Measurements from ENCODE around the gene ULK4. TPM values are rescaled to one million over a fixed set of nuclear protein-coding genes. Genes with fewer than 3 reads are reported as not detected.

ULK4 gene
- total RNA-seq, 1 experiment from 2014 or later = 14.3 TPM

DNA sequence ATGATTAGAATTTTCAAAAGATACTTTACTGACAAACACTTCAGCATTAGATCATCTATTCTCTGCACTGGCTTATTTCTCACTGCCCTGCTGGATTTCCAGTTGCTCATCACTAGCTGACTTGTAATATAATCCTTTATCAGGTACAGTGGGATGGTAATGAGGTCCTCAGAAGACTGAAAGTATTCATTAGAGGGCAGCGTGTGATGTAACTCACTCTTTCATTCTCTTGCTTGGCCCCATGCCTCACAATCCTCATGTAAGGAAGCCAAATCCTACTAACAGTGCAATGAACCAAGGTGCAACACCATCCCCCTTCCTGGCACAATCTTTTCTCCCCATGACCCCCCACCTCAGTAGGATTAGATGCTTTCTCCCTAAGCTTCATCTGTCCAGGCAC, 472.7 kb downstream of the ULK4 start:
- intact Hi-C loops (cut with micrococcal nuclease; ENCODE audit: unreplicated experiment) (no loop called here), in situ Hi-C loops (cut with HindIII; ENCODE audit: low pct_unique_long_range_greater_than_20kb, low sequenced_read_pairs) (no loop called here)
- Histone ChIP-seq H3K27me3 (ENCODE audit: control insufficient read depth, insufficient read depth, low read length) (no peaks in the 10 kb centered on the region), H3K9me3 (ENCODE audit: control insufficient read depth, insufficient read depth, low read depth, low read length) (no peaks in the 10 kb centered on the region), H3K27ac (ENCODE audit: low read length) (no peak overlapping the region), H3K36me3 (ENCODE audit: control insufficient read depth, insufficient read depth, low read length) (no peaks in the 10 kb centered on the region), H3K4me3 (ENCODE audit: low read depth in 2 of 2, low read length in 2 of 2) (no peak overlapping the region), H3K4me1 (ENCODE audit: control insufficient read depth, insufficient read depth, low read length) (no peaks in the 10 kb centered on the region)
- ATAC-seq = no peak
- TF ChIP-seq TCF7L2 (IDR thresholded peaks at IDR 0.05; ENCODE audit: low read depth, low read length) (no peak), POLR2AphosphoS5 (IDR thresholded peaks at IDR 0.05; ENCODE audit: low read depth, low read length) (no peak), SIN3A (IDR thresholded peaks at IDR 0.05; ENCODE audit: borderline replicate concordance, insufficient read depth, low read depth, low read length) (no peak)
- TF ChIP-seq, protein P1, sequence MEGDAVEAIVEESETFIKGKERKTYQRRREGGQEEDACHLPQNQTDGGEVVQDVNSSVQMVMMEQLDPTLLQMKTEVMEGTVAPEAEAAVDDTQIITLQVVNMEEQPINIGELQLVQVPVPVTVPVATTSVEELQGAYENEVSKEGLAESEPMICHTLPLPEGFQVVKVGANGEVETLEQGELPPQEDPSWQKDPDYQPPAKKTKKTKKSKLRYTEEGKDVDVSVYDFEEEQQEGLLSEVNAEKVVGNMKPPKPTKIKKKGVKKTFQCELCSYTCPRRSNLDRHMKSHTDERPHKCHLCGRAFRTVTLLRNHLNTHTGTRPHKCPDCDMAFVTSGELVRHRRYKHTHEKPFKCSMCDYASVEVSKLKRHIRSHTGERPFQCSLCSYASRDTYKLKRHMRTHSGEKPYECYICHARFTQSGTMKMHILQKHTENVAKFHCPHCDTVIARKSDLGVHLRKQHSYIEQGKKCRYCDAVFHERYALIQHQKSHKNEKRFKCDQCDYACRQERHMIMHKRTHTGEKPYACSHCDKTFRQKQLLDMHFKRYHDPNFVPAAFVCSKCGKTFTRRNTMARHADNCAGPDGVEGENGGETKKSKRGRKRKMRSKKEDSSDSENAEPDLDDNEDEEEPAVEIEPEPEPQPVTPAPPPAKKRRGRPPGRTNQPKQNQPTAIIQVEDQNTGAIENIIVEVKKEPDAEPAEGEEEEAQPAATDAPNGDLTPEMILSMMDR (IDR thresholded peaks at IDR 0.05) = no peak
- TF ChIP-seq, protein P2, sequence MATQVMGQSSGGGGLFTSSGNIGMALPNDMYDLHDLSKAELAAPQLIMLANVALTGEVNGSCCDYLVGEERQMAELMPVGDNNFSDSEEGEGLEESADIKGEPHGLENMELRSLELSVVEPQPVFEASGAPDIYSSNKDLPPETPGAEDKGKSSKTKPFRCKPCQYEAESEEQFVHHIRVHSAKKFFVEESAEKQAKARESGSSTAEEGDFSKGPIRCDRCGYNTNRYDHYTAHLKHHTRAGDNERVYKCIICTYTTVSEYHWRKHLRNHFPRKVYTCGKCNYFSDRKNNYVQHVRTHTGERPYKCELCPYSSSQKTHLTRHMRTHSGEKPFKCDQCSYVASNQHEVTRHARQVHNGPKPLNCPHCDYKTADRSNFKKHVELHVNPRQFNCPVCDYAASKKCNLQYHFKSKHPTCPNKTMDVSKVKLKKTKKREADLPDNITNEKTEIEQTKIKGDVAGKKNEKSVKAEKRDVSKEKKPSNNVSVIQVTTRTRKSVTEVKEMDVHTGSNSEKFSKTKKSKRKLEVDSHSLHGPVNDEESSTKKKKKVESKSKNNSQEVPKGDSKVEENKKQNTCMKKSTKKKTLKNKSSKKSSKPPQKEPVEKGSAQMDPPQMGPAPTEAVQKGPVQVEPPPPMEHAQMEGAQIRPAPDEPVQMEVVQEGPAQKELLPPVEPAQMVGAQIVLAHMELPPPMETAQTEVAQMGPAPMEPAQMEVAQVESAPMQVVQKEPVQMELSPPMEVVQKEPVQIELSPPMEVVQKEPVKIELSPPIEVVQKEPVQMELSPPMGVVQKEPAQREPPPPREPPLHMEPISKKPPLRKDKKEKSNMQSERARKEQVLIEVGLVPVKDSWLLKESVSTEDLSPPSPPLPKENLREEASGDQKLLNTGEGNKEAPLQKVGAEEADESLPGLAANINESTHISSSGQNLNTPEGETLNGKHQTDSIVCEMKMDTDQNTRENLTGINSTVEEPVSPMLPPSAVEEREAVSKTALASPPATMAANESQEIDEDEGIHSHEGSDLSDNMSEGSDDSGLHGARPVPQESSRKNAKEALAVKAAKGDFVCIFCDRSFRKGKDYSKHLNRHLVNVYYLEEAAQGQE (IDR thresholded peaks at IDR 0.05; ENCODE audit: insufficient read depth in 1 of 2, low read depth in 2 of 2, low read length in 1 of 2) = no peak
- ChIA-PET POLR2A (no interaction called here), CTCF (no interaction called here)
- BruUV-seq (replicated peaks) = no TSS peak
- DNase-seq (ENCODE audit: low read depth, low spot score) = no peak

DNA sequence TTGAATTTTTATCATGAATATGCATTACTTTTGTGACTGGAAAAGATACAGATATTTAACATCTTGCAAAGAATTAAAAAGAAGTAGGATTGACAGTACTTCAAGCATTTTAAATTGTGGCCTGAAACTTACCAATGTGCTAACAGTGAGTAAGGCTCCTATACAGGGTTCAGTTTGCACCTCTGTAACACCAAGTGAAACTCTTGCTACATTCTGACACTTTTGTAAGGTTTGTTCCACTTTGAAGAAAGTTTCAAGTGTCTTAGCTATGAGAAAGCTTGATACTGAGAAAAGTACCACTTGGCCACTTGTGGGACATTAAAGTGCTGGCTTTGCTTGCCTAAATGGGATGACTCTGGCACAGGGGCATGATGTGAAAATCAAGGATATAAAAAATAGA, 473.4 kb downstream of the ULK4 start:
- no peaks in the 10 kb centered on the region for H3K27me3 ChIP-seq (ENCODE audit: control insufficient read depth, insufficient read depth, low read length)
- no peak overlapping the region for H3K4me3 ChIP-seq (ENCODE audit: low read depth in 2 of 2, low read length in 2 of 2)
- intact Hi-C loops (cut with micrococcal nuclease; ENCODE audit: unreplicated experiment) (no loop called here), in situ Hi-C loops (cut with HindIII; ENCODE audit: low pct_unique_long_range_greater_than_20kb, low sequenced_read_pairs) (no loop called here)
- POLR2A ChIA-PET = no interaction called here
- H3K36me3 ChIP-seq (ENCODE audit: control insufficient read depth, insufficient read depth, low read length) = no peaks in the 10 kb centered on the region
- CTCF ChIA-PET = no interaction called here
- no peak overlapping the region for H3K27ac ChIP-seq (ENCODE audit: low read length)
- ATAC-seq = no peak
- H3K9me3 ChIP-seq (ENCODE audit: control insufficient read depth, insufficient read depth, low read depth, low read length) = no peaks in the 10 kb centered on the region
- no peak for DNase-seq (ENCODE audit: low read depth, low spot score)
- H3K4me1 ChIP-seq (ENCODE audit: control insufficient read depth, insufficient read depth, low read length) = no peaks in the 10 kb centered on the region
- TF ChIP-seq, protein P2 (IDR thresholded peaks at IDR 0.05; ENCODE audit: insufficient read depth in 1 of 2, low read depth in 2 of 2, low read length in 1 of 2) = no peak
- TF ChIP-seq SIN3A (IDR thresholded peaks at IDR 0.05; ENCODE audit: borderline replicate concordance, insufficient read depth, low read depth, low read length) (no peak), POLR2AphosphoS5 (IDR thresholded peaks at IDR 0.05; ENCODE audit: low read depth, low read length) (no peak), TCF7L2 (IDR thresholded peaks at IDR 0.05; ENCODE audit: low read depth, low read length) (no peak)
- TF ChIP-seq, protein P1 (IDR thresholded peaks at IDR 0.05) = no peak
- no TSS peak for BruUV-seq (replicated peaks)
